ENCODE measurements around the gene NDUFS2. TPM values are rescaled to one million over a fixed set of nuclear protein-coding genes. Genes with fewer than 3 reads are reported as not detected.
"Not testable (repeated sequence)": the region's sequence is repeated elsewhere in the genome, so short reads cannot be mapped to it uniquely, and the experiment has no call there.

NDUFS2 gene
- total RNA-seq, 4 donors from 2014 or later: 82.6 to 209 (median 144) TPM

GRCh38 chr1:161257109-161257508, 54.9 kb downstream of the NDUFS2 start:
- DNase-seq; H3K27ac ChIP-seq; H3K4me3 ChIP-seq; in situ Hi-C loops (cut with MboI; ENCODE audit: low pct_ligation_motif_present in 1 of 4, low pct_unique_long_range_greater_than_20kb in 1 of 4, low sequenced_read_pairs in 3 of 4); intact Hi-C loops (cut with DNase I; ENCODE audit: low total_unique reads); H3K36me3 ChIP-seq: not testable (repeated sequence)
- peaks cover 3 to 10% of the 10 kb centered on the region in 2 donors for H3K9me3 ChIP-seq
- WGBS, 2 donors (ENCODE audit: low coverage in 1 of 2): 95% methylated on average over 5 of the region's 5 CpGs; no CpG with 5 or more reads in 1 of the 2 donors
- H3K27me3 ChIP-seq: peaks cover 48% of the 10 kb centered on the region
- H3K4me1 ChIP-seq: peaks cover 0 to 18% (median 8%) of the 10 kb centered on the region in 4 donors

DNA sequence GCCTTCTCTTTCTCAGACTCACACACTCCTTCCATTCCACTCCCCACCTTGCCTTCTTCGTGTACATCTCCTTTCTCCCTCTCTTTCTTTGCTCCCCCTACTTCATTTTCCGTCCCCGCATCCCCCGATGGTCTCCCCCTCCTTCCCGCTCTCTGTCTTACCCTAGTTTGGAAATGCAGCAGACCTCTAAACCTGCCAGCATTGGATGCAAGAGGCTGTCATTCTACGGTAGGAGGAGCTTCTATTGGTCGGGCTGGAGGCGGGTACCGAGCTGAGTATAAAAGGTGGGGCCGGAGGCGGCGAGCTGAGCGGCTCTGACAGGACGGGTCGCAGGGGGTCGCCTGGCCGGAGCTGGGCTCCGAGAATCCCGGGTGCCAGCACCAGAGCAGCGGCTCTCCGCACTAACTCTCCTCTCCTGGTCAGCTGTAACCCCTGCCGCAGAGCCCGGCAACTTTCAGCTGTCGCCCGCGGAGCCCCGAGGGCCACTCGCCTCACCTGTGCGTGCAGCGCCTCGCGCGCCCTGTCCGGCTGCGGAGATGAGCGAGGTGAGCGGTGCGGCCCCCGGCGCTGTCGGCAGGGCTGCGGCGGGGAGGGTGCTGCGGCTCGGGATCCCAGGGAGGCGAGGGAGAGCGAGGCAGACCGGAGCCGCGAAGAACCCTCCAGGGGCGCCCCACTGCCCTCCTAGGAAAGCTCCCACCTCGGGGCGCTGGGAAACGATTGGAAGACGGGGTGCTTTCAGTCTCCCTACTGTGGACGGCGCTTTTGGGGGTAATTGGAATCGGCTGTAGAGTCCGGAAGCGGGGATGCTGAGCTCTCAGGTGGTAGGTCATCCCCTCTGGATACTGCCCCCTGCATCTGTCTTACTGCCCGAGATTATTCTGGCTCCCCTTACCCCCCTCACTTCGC, 56.5 kb downstream of the NDUFS2 start, which contains the start of gene PCP4L1:
Gene PCP4L1 (plus strand): TSS at position 307 of the 906 bp plus-strand sequence. CDS start 230 bp downstream, at position 537.
- H3K27me3 ChIP-seq: peaks cover 48% of the 10 kb centered on the region
- TF ChIP-seq POLR2AphosphoS5 (IDR thresholded peaks at IDR 0.05) (peak in 1 of 3 donors; percentile 39), EP300 (IDR thresholded peaks at IDR 0.05; ENCODE audit: low read depth) (no peak)

GRCh38 chr1:161259345-161259702, 57.2 kb downstream of the NDUFS2 start:
- Histone ChIP-seq H3K4me3 (peak overlapping the region in 2 of 4 donors; percentile 42 to 69), H3K4me1 (peaks cover 0 to 18% (median 8%) of the 10 kb centered on the region in 4 donors), H3K27ac (no peak overlapping the region), H3K36me3 (no peaks in the 10 kb centered on the region), H3K9me3 (peaks cover 3 to 10% of the 10 kb centered on the region in 2 donors), H3K27me3 (peaks cover 48% of the 10 kb centered on the region)
- TF ChIP-seq POLR2A (IDR thresholded peaks at IDR 0.05) (no peak), POLR2AphosphoS5 (IDR thresholded peaks at IDR 0.05) (no peak), EP300 (IDR thresholded peaks at IDR 0.05; ENCODE audit: low read depth) (no peak)
- TF ChIP-seq, protein P1, sequence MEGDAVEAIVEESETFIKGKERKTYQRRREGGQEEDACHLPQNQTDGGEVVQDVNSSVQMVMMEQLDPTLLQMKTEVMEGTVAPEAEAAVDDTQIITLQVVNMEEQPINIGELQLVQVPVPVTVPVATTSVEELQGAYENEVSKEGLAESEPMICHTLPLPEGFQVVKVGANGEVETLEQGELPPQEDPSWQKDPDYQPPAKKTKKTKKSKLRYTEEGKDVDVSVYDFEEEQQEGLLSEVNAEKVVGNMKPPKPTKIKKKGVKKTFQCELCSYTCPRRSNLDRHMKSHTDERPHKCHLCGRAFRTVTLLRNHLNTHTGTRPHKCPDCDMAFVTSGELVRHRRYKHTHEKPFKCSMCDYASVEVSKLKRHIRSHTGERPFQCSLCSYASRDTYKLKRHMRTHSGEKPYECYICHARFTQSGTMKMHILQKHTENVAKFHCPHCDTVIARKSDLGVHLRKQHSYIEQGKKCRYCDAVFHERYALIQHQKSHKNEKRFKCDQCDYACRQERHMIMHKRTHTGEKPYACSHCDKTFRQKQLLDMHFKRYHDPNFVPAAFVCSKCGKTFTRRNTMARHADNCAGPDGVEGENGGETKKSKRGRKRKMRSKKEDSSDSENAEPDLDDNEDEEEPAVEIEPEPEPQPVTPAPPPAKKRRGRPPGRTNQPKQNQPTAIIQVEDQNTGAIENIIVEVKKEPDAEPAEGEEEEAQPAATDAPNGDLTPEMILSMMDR (IDR thresholded peaks at IDR 0.05): no peak
- DNase-seq: no peak
- intact Hi-C loops (cut with DNase I; ENCODE audit: low total_unique reads) (no loop called here), in situ Hi-C loops (cut with MboI; ENCODE audit: low pct_ligation_motif_present in 1 of 4, low pct_unique_long_range_greater_than_20kb in 1 of 4, low sequenced_read_pairs in 3 of 4) (no loop called here)
- 49 to 51% methylated on average over 3 to 6 of the region's 6 CpGs for WGBS, 2 donors (ENCODE audit: low coverage in 1 of 2)

More for the DNA sequence above, 56.5 kb downstream of the NDUFS2 start, which contains the start of gene PCP4L1:
- in situ Hi-C loops (cut with MboI; ENCODE audit: low pct_ligation_motif_present in 1 of 4, low pct_unique_long_range_greater_than_20kb in 1 of 4, low sequenced_read_pairs in 3 of 4) (no loop called here), intact Hi-C loops (cut with DNase I; ENCODE audit: low total_unique reads) (no loop called here)
- peak within 1 kb of the TSS in 2 of 4 donors; percentile 21 to 31 for H3K27ac ChIP-seq
- peaks cover 3 to 10% of the 10 kb centered on the region in 2 donors for H3K9me3 ChIP-seq
- 5 to 9% methylated on average over 4 to 44 of the region's 62 CpGs for WGBS, 2 donors (ENCODE audit: low coverage in 1 of 2)
- peak; percentile 37 for DNase-seq
- H3K4me1 ChIP-seq: peaks cover 0 to 18% (median 8%) of the 10 kb centered on the region in 4 donors
- no peaks in the 10 kb centered on the region for H3K36me3 ChIP-seq
- H3K4me3 ChIP-seq: peak within 1 kb of the TSS; percentile 25 to 69 (median 36)

GRCh38 chr1:161259765-161260164, 57.6 kb downstream of the NDUFS2 start:
- in situ Hi-C loops (cut with MboI; ENCODE audit: low pct_ligation_motif_present in 1 of 4, low pct_unique_long_range_greater_than_20kb in 1 of 4, low sequenced_read_pairs in 3 of 4) (no loop called here), intact Hi-C loops (cut with DNase I; ENCODE audit: low total_unique reads) (no loop called here)
- H3K4me1 ChIP-seq: peaks cover 0 to 18% (median 8%) of the 10 kb centered on the region in 4 donors
- no peaks in the 10 kb centered on the region for H3K36me3 ChIP-seq
- no peak overlapping the region for H3K27ac ChIP-seq
- no peak overlapping the region for H3K4me3 ChIP-seq
- no peak for TF ChIP-seq EP300 (IDR thresholded peaks at IDR 0.05; ENCODE audit: low read depth)
- no peak for TF ChIP-seq POLR2A (IDR thresholded peaks at IDR 0.05)
- no peak for TF ChIP-seq POLR2AphosphoS5 (IDR thresholded peaks at IDR 0.05)
- TF ChIP-seq, protein P1 (IDR thresholded peaks at IDR 0.05): no peak
- H3K9me3 ChIP-seq: peaks cover 3 to 10% of the 10 kb centered on the region in 2 donors
- WGBS, 2 donors (ENCODE audit: low coverage in 1 of 2): 59% methylated on average over 1 of the region's 1 CpG; no CpG with 5 or more reads in 1 of the 2 donors
- peaks cover 48% of the 10 kb centered on the region for H3K27me3 ChIP-seq
- no peak for DNase-seq
